GM18519 (cell line): ENCODE measurements around the gene LILRB4.
"Not testable (repeated sequence)": the region's sequence is repeated elsewhere in the genome, so short reads cannot be mapped to it uniquely, and the experiment has no call there.

Experiments
- ATAC-seq: cut with Tn5 transposase; IDR thresholded peaks from one replicate; pipeline ENCODE4 v1.9.1; 2021; ENCODE audit warnings: mild to moderate bottlenecking, moderate library complexity; ENCODE audit not compliant: unreplicated experiment, low FRiP score

The LILRB4 gene

DNA sequence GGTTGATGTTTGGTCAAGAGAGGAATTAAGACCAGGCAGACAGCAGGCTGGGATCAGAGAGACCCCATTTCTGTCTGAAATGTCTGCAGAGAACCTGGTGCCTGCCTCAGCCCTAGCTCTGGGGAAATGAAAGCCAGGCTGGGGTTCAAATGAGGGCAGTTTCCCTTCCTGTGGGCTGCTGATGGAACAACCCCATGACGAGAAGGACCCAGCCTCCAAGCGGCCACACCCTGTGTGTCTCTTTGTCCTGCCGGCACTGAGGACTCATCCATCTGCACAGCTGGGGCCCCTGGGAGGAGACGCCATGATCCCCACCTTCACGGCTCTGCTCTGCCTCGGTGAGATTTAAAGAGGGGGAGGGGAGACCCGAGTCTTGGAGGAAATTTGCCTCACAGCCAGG is at the start of gene LILRB4:
LILRB4 (plus strand) TSS at position 256 of the 400 bp plus-strand sequence; CDS start at position 305, 49 bp downstream.
- no peak for ATAC-seq

DNA sequence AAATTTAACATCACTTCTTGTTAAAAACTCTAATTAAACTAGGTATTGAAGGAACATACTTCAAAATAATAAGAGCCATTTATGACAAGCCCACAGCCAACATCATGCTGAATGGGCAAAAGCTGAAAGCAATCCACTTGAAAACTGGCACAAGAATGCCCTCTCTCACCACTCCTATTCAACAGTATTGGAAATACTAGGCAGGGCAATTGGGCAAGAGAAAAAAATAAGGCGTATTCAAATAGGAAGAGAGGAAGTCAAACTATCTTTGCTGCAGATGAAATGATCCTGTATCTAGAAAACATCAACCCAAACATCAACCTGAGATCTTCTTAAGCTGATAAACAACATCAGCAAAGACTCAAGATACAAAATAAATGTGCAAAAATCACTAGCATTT is 48.1 kb upstream of the LILRB4 start:
- ATAC-seq = no peak

DNA sequence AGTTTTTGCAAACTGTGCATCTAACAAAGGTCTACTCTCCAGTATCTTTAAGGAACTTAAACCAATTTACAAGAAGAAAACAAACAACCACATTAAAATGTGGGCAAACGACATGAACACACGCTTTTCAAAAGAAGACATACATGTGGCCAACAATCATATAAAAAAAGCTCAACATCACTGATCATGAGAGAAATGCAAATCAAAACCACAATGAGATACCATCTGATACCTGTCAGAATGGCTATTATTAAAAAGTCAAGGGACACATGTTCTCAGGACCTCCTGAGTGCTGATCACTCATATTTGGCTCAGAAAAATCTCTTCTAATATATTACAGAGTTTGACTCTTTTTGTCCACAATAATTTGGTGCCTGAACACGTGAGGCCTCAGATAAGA is 46.7 kb upstream of the LILRB4 start:
- ATAC-seq = no peak

DNA sequence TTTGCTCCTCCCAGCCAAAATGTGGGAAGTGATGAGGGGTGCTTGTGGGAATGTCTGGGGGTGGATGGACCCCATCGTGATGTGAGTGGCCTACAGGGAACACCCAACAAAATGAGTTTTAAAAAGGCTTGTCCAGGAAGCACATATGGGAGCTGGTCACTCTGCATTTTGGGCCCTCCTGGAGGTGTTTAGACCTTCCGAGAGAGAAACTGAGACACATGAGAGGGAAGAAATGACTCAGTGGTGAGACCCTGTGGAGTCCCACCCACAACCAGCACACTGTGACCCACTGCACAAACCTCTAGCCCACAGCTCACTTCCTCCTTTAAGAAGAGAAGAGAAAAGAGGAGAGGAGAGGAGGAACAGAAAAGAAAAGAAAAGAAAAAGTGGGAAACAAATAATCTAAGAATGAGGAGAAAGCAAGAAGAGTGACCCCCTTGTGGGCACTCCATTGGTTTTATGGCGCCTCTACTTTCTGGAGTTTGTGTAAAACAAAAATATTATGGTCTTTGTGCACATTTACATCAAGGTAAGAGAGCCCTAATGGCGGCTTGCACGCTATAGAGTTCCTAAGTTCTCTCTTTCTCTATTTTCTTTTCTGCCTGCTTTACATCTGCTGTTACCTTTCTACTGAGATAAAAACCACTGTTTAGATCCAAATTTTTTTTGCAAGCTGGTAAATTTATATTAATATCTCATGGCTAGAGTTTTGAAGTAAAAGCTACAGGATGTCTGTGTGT is 45.8 kb upstream of the LILRB4 start:
- peak; percentile 57 for ATAC-seq

DNA sequence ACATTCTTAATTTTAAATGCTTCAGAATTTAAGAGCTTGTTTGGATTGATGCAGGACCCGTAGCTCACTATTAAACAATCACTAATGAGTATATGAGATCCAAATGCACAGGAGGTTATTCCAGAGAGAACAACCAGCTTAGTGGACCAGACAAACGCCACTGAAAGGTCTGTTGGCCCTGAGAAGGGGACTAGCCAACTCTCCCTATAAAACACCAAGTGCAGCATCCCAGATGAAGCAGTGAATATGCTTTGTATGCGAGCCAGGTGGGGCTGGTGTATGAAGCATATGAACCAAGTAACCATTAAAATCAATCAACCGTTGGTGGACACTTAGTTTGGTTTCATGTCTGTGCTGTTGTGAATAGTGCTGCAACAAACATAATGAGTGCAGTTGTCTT is 42.3 kb upstream of the LILRB4 start:
- no peak for ATAC-seq

DNA sequence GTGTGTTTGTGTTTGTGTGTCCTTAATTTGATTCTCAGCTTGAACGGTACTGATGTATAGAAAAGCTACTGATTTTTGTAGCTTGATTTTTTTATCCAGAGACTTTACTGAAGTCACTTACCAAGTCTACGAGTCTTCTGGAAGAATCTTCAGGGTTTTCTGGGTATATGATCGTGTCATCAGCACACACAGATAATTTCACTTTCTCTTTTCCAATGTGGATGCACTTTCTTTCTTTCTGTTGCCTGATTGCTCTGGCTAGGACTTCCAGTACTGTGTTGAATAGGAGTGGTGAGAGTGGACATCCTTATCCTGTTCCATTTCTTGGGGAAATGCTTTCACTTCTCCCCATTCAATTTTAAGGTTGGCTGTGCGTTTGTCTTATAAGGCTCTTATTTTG is 40.4 kb upstream of the LILRB4 start:
- no peak for ATAC-seq

DNA sequence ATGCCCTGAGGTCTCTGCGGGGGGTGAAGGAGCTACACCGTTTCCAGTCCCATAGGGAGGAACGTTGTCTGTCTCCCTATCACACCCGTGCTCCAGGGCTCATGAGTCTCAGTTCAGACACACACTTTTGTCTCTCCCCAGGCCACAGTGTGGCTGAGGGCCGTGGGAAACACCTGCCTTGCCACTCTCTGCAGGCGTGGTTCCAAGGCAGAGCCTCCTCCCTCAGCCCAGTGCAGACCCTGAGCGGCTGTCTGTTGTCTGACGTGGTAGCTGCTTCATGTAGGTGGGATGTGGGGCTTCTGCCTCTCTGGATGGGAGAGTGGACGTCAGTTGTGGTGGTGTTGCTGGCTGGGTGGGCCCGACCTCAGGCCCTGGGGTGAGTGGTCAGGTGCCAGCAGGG is 38.6 kb upstream of the LILRB4 start:
- ATAC-seq = not testable (repeated sequence)

DNA sequence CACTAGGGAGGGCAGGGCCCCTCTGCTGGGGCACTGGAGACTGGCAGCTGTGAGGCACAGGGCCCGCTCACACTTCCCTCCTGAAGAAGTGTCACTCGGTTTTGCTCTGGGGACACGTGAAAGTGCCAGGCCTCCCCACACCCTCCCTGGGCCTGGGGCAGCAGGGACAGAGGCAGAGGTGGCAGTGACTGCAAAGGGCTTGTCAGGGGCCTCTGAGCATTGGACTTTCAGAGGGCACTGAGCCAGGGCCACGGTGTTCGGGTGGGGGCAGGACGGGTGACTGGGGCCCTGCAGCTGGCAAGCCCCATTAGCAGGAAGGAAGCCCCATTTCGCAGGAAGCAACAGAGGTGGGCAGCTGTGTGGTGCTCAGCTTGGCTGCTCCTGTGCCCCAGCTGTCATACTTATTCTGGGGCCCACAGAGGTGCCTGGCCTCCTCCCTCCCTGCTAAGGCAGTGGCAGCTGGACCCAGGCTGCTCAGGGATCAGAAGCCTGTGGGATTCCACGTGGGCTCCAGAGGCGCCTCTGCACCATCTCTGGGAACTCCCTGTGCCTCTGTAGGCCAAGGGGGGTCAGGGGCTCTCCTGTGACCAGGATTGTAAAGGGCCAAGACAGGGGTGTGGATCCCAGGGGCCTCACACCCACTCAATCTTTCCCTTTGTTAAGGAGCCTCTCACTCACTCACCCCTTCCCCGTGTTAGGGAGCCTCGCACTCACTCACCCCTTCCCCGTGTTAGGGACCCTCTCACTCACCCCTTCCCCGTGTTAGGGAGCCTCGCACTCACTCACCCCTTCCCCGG is 37.7 kb upstream of the LILRB4 start:
- not testable (repeated sequence) for ATAC-seq

DNA sequence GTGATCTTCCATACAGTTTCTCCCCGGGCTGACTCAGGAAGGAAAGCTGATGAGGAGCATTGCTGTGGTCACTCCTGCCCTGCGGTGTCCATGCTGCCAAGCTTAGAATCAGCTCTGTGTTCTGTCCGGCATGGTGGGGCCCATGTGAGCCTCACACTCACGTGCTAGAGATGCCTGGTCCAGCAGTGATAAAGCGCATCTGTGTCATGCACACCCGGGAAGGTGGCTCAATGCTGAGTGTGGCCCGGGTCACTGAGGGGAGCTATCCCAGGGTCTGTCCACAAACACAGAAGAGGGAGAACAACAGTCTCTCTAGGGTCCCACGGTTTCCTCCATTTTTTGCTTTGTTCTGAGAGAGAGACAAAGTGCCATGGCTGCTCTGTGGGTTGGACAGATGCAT is 36.0 kb upstream of the LILRB4 start:
- no peak for ATAC-seq

DNA sequence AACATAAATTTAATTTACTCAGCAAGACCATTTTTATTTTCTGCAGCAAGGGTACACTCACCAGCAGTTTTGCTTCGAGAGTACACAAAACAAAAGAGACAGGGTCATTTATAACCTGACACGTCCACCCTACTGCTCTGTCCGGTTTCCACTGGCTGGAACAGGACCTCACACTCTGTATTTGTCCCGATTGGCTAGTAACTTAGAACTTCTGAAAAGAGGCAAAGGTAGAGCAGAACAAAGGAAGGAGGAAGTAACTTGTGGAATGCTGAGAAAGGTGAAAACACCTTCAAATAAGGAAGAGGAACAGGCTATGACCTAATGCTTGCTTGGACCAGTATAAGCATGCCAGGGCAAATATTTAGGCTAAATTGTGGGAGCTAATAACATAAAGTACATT is 34.9 kb upstream of the LILRB4 start:
- ATAC-seq = not testable (repeated sequence)

DNA sequence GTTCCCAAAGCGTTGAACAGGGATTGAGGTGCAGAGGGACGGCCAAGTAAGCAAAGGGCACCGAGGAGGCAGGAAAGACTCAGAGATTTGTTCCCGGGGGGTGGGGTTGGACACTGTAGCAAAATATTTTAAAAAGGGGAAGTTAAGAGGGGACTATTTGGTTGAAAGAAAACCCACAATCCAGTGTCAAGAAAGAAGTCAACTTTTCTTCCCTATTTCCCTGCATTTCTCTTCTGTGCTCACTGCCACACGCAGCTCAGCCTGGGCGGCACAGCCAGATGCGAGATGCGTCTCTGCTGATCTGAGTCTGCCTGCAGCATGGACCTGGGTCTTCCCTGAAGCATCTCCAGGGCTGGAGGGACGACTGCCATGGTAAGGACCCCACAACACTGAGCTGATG is 32.5 kb upstream of the LILRB4 start, which contains the start of gene LILRB1:
LILRB1 (plus strand) TSS at position 223 of the 400 bp plus-strand sequence. CDS start 590 bp downstream, outside the sequence.
- not testable (repeated sequence) for ATAC-seq

DNA sequence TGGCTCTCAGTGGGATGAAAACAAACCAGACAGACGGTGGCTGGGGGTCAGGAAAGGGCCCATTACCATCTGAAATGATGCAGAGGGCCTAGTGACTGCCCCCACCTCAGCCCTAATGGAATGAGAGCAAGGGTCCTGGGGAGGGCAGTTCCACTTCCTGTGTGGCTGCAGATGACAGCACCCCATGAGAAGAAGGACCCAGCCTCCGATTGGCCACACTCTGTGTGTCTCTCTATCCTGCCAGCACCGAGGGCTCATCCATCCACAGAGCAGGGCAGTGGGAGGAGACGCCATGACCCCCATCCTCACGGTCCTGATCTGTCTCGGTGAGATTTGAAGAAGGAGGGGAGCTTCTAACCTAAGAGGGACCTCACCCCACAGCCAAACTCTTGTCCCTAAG is 32.0 kb upstream of the LILRB4 start:
- ATAC-seq = no peak

DNA sequence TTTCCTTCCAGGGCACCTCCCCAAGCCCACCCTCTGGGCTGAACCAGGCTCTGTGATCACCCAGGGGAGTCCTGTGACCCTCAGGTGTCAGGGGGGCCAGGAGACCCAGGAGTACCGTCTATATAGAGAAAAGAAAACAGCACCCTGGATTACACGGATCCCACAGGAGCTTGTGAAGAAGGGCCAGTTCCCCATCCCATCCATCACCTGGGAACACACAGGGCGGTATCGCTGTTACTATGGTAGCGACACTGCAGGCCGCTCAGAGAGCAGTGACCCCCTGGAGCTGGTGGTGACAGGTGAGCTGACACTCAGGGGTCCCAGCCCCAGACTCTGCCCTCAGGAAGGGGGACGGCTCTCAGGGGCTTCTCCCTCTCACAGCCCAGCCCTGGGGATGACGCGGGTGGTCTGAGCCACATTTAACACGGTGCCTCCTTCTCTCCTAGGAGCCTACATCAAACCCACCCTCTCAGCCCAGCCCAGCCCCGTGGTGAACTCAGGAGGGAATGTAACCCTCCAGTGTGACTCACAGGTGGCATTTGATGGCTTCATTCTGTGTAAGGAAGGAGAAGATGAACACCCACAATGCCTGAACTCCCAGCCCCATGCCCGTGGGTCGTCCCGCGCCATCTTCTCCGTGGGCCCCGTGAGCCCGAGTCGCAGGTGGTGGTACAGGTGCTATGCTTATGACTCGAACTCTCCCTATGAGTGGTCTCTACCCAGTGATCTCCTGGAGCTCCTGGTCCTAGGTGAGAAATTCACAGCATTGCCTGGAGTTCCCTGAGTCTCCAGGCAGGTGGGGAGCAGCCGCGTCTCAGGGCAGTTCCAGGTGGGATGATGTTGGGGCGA is 31.1 kb upstream of the LILRB4 start:
- not testable (repeated sequence) for ATAC-seq

DNA sequence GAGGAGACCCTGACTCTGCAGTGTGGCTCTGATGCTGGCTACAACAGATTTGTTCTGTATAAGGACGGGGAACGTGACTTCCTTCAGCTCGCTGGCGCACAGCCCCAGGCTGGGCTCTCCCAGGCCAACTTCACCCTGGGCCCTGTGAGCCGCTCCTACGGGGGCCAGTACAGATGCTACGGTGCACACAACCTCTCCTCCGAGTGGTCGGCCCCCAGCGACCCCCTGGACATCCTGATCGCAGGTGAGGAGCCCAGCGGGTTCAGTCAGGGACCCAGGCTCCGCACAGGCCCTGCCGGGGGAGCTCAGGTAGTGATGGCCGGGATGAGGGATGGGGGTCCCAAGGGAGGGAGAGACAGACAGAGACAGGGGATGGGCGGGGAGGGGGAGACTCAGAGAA is 30.3 kb upstream of the LILRB4 start:
- ATAC-seq = not testable (repeated sequence)

DNA sequence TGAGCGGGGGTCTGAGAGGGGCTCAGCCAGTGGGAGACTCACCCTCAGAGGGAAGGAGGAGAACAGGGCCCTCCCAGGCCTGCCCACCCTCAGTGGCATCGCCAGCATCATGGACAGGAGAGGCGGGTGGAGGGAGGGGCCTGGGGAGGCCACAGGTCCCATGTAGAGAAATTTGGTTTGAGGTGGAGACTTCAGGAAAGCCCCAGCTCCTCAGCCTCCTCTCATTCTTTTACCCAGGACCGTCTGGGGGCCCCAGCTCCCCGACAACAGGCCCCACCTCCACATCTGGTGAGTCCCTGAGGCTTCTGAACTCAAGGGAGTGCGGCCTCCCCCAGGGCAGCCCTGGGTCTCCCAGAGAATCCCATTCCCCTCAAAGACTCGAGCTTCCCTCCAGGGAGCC is 29.4 kb upstream of the LILRB4 start:
- ATAC-seq = no peak

DNA sequence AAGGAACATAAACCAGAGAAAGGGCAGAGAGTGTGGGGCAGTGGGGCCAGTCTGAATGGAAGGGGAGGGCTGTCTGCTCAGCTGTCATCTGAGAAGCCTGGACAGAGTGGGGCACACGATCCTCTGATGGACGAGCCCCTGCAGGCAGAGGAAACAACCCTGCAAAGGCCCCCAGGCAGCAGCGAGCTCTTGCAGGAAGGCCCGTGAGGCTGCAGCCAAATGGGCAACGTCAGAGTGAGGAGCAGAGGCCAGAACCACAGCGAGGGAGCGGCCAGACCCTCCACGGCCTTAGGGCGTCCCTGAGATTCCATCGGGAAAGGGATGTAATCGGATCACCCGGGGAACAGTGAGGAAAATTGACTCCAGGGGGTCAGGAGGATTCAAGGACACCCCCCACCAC is 26.7 kb upstream of the LILRB4 start:
- ATAC-seq = not testable (repeated sequence)

DNA sequence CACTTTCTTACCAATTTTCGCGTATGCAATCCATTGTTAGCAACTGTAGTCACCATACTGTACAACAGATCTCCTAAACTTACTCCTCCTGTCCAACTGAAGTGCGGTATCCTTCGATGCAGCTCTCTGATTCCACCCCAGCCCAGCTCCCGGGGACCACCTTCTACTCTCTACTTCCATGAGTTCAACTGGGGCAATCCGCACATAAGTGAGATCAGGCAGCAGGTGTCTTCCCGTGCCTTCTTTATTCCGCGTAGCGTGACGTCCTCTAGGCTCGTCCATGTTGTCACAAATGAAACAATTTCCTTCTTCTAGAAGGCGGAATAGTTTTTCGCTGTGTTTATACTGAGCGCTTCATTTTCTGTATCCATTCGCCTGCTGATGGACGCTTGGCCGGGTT is 24.1 kb upstream of the LILRB4 start:
- no peak for ATAC-seq

DNA sequence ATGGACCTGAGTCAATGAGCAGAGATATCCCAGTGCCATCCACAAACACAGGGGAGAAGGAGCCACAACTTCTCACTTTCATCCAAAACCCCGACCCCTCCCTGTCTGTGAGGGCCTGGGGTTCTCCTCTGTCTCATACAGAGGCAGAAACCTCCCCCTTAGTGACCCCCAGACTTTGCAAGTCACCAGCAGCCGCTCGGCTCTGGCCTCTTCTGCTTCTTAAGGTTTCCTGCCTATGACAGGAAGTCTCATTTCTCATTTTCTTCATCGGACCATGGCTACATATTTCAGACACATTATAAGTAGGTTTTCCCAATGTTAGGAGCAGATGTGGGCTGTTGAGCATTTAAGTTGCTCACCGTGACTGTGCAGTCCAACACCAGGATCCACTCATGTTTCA is 19.8 kb upstream of the LILRB4 start:
- not testable (repeated sequence) for ATAC-seq

DNA sequence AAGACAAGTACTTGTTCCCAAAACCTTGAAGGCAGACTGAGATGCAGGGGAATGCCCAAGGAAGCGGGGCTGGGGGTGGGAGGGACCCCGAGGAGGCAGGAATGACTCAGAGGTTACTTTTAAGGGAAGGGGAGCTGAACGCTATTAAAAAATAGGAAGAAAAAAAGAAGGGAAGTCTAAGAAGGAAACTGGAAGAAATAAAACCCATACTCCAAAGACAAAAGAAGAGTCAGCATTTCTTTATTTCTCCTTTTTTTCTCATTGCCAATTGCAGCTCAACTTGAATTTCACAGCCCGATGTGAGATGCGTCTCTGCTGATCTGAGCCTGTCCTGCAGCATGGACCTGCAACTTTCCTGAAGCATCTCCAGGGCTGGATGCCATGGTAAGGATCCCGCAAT is 19.2 kb upstream of the LILRB4 start:
- ATAC-seq = not testable (repeated sequence)

DNA sequence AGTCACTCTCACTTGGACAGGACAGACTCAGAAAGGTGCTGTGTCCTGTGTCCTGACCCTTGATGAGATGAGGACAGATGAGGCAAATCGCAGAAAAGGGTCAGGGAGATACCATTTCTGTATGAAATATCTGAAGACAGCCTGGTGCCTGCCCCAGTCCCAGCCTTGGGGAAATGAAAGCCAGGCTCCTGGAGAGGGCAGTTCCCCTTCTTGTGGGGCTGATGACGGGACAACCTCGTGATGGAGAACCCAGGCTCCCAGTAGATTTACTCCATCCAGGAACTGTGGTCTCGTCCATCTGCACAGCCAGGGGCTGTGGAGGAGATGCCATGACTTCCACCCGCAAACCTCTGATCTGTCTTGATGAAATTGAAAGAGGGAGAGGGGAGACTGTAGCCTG is 18.7 kb upstream of the LILRB4 start:
- no peak for ATAC-seq

DNA sequence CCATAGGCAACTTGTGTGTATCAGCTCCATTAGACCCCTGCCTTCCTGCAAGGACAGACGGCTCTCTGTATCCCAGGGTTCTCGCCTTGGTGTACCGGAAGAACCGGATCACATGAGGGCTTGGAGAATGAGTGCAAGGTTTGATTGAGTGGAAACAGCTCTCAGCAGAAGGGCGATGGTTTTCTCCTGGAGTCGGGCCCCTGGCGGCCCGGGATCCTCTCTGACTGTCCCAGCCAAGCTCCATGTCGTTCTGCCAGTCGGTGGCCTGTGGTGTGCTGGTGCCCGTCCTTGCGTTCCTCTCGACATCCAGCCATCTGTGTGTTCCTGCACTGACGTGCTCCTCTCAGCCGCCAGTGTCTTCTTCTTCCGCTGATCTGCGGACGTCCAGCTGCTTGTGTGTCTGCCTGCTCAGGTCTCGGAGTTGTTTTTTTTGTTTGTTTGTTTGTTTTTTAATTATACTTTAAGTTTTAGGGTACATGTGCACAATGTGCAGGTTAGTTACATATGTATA is 16.4 kb upstream of the LILRB4 start:
- no peak for ATAC-seq
